RWPE1 (cell line): ENCODE data around the gene GALR3.

Experiments used
- CTCF ChIA-PET: fragments of 350-600 bp; sonication (Branson Sonifier 250); formaldehyde crosslinking; extraction: SDS; loops from one replicate; lab custom pipeline; 2021; lab: Yijun Ruan, JAX
- POLR2A ChIA-PET: fragments of 400-600 bp; formaldehyde crosslinking; extraction: SDS; loops from one replicate; lab custom pipeline; 2020; ENCODE audit warnings: antibody characterized with exemption; ENCODE audit not compliant: low non-redundant PET; lab: Yijun Ruan, JAX
- DNase-seq: peaks from one replicate; pipeline ENCODE4 v3.0.0; 2012; ENCODE audit warnings: low spot score
- H3K27ac ChIP-seq: fragments of 450-650 bp; 2 replicates; pipeline ENCODE4 v1.5.1; 2017
- CTCF ChIP-seq: fragments of 450-650 bp; conservative IDR thresholded peaks from 2 replicates; pipeline ENCODE4 v1.5.1; 2017; ENCODE audit warnings: low read depth, mild to moderate bottlenecking

GALR3 gene

DNA sequence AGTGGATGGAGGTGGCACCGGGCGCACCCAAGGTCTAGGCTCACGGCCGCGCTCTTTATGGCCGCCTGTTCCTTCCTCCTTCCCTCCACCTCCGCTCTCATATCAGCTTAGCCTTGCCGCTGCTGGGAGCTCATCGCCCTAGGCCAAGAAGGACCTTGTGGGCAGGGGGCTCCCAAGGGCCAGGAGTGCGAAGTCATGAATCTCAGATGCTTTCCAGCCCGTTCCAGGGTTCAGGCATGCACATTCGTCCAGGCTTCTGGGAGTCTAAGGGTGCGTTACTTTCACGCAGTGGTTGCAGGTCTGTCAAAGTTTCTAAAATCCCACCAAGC lies 4.1 kb upstream of the GALR3 start:
- no peak for DNase-seq
- no peak for TF ChIP-seq CTCF
- POLR2A ChIA-PET = no interaction called here
- CTCF ChIA-PET = interaction anchor here (0.6 to 2.4 kb wide), 3 partner anchors 26 to 146 kb away, joined by 4 to 14 read pairs (median 5); no protein-coding TSS in a partner anchor
- no peak overlapping the region for H3K27ac ChIP-seq

- CTCF ChIA-PET = interaction anchor here (1.0 to 1.5 kb wide), 2 partner anchors 43 to 155 kb away, joined by 4 read pairs; no protein-coding TSS in a partner anchor
- no peak for DNase-seq
- TF ChIP-seq CTCF = no peak
- POLR2A ChIA-PET = no interaction called here
- no peak overlapping the region for H3K27ac ChIP-seq
Measured at GRCh38 chr22:37820350-37820749, 2.8 kb upstream of the GALR3 start.

DNA sequence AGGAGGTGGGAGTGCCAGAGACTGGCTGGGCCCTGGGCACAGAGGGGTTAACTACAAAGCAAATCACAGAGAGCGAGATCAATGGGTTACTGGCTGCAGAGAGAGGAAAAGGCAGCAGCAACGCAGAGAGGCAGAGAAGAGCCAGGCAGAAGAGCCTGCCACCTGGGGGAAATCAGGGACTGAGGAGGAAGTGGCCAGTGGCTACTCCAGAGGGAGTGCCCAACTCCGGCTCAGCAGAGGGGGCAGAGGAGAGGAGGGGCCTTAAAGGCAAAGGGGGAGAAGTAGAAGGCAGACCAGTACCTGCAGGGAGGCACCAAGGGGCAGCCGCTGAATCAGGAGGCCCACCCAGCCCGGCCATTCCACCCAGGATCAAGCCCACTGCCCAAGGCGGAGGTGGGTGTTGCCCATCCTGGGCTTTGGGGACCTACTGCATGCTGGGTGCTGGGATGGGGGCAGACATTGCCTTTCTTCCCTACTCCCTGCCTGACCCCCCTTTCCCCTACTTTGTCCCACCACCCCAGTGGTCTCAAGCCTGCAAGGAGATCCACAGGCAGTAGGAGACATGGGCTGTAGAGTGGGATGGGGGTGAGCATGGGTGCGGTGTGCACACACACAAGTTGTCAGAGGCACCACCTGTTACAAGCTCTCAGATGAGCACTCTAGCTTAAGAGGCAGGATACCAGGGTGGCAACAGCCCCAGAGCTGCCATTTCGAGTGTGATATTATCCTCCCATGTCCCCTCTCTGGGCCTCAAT lies 926 bp upstream of the GALR3 start:
- ChIA-PET CTCF (interaction anchor here (1.2 kb wide), 1 partner anchor 20 kb away, joined by 3 read pairs; no protein-coding TSS in a partner anchor), POLR2A (no interaction called here)
- no peak for DNase-seq
- TF ChIP-seq CTCF = no peak
- no peak overlapping the region for H3K27ac ChIP-seq

GRCh38 chr22:37824674-37825641 lies 1.8 kb downstream of the GALR3 start:
- no peak for TF ChIP-seq CTCF
- no peak overlapping the region for H3K27ac ChIP-seq
- ChIA-PET CTCF (interaction anchor here (0.6 kb wide), 1 partner anchor 15 kb away, joined by 3 read pairs; no protein-coding TSS in a partner anchor), POLR2A (interaction anchor here (0.6 kb wide), 1 partner anchor 42 kb away, joined by 6 read pairs; no protein-coding TSS in a partner anchor)
- DNase-seq = no peak

- no peak for DNase-seq
- POLR2A ChIA-PET = no interaction called here
- CTCF ChIA-PET = no interaction called here
- TF ChIP-seq CTCF = no peak
- peak overlapping the region; percentile 47 for H3K27ac ChIP-seq
Measured at GRCh38 chr22:37827056-37827455, 3.9 kb downstream of the GALR3 start.
